Subcutaneous abdominal adipose tissue (tissue), 5 donors: Measurements from ENCODE around the gene SMARCA1.

Experiments used
- H3K27ac ChIP-seq: one replicate; pipeline ENCODE4 v1.7.0; 2013; ENCODE audit warnings: low read depth, mild to moderate bottlenecking, inconsistent platforms, low read length, moderate library complexity
- H3K27me3 ChIP-seq, 5 donors: one replicate each; pipeline ENCODE4 v1.7.0; 2013; ENCODE audit warnings: low read length in 5 of 5, inconsistent platforms in 1 of 5; ENCODE audit not compliant: control insufficient read depth in 5 of 5, insufficient read depth in 4 of 5
- H3K36me3 ChIP-seq, 5 donors: one replicate each; pipeline ENCODE4 v1.7.0; 2013; ENCODE audit warnings: low read length in 5 of 5; ENCODE audit not compliant: control insufficient read depth in 5 of 5, insufficient read depth in 5 of 5
- H3K4me1 ChIP-seq, 5 donors: one replicate each; pipeline ENCODE4 v1.7.0; 2013; ENCODE audit warnings: low read length in 5 of 5, mild to moderate bottlenecking in 3 of 5, moderate library complexity in 1 of 5; ENCODE audit not compliant: control insufficient read depth in 5 of 5, insufficient read depth in 5 of 5
- H3K4me3 ChIP-seq, 5 donors: one replicate each; pipeline ENCODE4 v1.7.0; 2013; ENCODE audit warnings: low read length in 5 of 5, low read depth in 1 of 5
- H3K9ac ChIP-seq, 5 donors: one replicate each; pipeline ENCODE4 v1.7.0; 2013; ENCODE audit warnings: low read length in 5 of 5, mild to moderate bottlenecking in 4 of 5, moderate library complexity in 3 of 5
- H3K9me3 ChIP-seq, 5 donors: one replicate each; pipeline ENCODE4 v1.7.0; 2013; ENCODE audit warnings: low read length in 5 of 5; ENCODE audit not compliant: control insufficient read depth in 5 of 5
- donor health status: healthy.
- donor health status: healthy.
- donor health status: healthy.
- donor health status: healthy.
- donor health status: healthy.

Gene SMARCA1

GRCh38 chrX:129516402-129516801 is 6.9 kb downstream of the SMARCA1 start:
- Histone ChIP-seq H3K27me3 (no peaks in the 10 kb centered on the region), H3K4me3 (no peak overlapping the region), H3K4me1 (peaks cover 0 to 2% (median 0%) of the 10 kb centered on the region in 5 donors), H3K36me3 (peaks cover 3 to 16% (median 5%) of the 10 kb centered on the region in 5 donors), H3K9ac (no peak overlapping the region), H3K9me3 (no peaks in the 10 kb centered on the region), H3K27ac (no peak overlapping the region)

- Histone ChIP-seq H3K4me1 (no peaks in the 10 kb centered on the region), H3K9ac (no peak overlapping the region), H3K9me3 (no peaks in the 10 kb centered on the region), H3K27ac (no peak overlapping the region), H3K4me3 (no peak overlapping the region), H3K36me3 (peaks cover 3 to 20% (median 7%) of the 10 kb centered on the region in 5 donors), H3K27me3 (no peaks in the 10 kb centered on the region)
Observed at GRCh38 chrX:129512409-129512808, 10.9 kb downstream of the SMARCA1 start.

- H3K9ac ChIP-seq = no peak overlapping the region
- H3K4me1 ChIP-seq = no peaks in the 10 kb centered on the region
- no peak overlapping the region for H3K4me3 ChIP-seq
- no peaks in the 10 kb centered on the region for H3K9me3 ChIP-seq
- H3K36me3 ChIP-seq = peaks cover 3 to 24% (median 9%) of the 10 kb centered on the region in 5 donors
- H3K27ac ChIP-seq = no peak overlapping the region
- no peaks in the 10 kb centered on the region for H3K27me3 ChIP-seq
Observed at GRCh38 chrX:129511689-129512088, 11.6 kb downstream of the SMARCA1 start.

- no peak overlapping the region for H3K4me3 ChIP-seq
- no peak overlapping the region for H3K9ac ChIP-seq
- H3K27ac ChIP-seq = no peak overlapping the region
- H3K36me3 ChIP-seq = peaks cover 4 to 22% (median 9%) of the 10 kb centered on the region in 5 donors
- H3K9me3 ChIP-seq = no peaks in the 10 kb centered on the region
- no peaks in the 10 kb centered on the region for H3K4me1 ChIP-seq
- no peaks in the 10 kb centered on the region for H3K27me3 ChIP-seq
Observed at GRCh38 chrX:129510331-129510730, 13.0 kb downstream of the SMARCA1 start.

GRCh38 chrX:129497146-129497843 is 26.0 kb downstream of the SMARCA1 start:
- Histone ChIP-seq H3K4me1 (no peaks in the 10 kb centered on the region), H3K9ac (no peak overlapping the region), H3K4me3 (no peak overlapping the region), H3K9me3 (no peaks in the 10 kb centered on the region), H3K27ac (no peak overlapping the region), H3K27me3 (no peaks in the 10 kb centered on the region), H3K36me3 (peaks cover 13 to 32% (median 19%) of the 10 kb centered on the region in 5 donors)

- Histone ChIP-seq H3K9me3 (no peaks in the 10 kb centered on the region), H3K27me3 (no peaks in the 10 kb centered on the region), H3K27ac (no peak overlapping the region), H3K4me1 (no peaks in the 10 kb centered on the region), H3K4me3 (no peak overlapping the region), H3K36me3 (peaks cover 8 to 26% (median 14%) of the 10 kb centered on the region in 5 donors), H3K9ac (no peak overlapping the region)
Observed at GRCh38 chrX:129496625-129497024, 26.7 kb downstream of the SMARCA1 start.

- Histone ChIP-seq H3K9me3 (no peaks in the 10 kb centered on the region), H3K36me3 (peaks cover 9 to 26% (median 14%) of the 10 kb centered on the region in 5 donors), H3K27me3 (no peaks in the 10 kb centered on the region), H3K27ac (no peak overlapping the region), H3K9ac (no peak overlapping the region), H3K4me1 (no peaks in the 10 kb centered on the region), H3K4me3 (no peak overlapping the region)
Observed at GRCh38 chrX:129495900-129496299, 27.4 kb downstream of the SMARCA1 start.

GRCh38 chrX:129494887-129495286 is 28.4 kb downstream of the SMARCA1 start:
- no peaks in the 10 kb centered on the region for H3K9me3 ChIP-seq
- no peak overlapping the region for H3K9ac ChIP-seq
- no peaks in the 10 kb centered on the region for H3K4me1 ChIP-seq
- H3K27ac ChIP-seq = no peak overlapping the region
- H3K4me3 ChIP-seq = no peak overlapping the region
- no peaks in the 10 kb centered on the region for H3K27me3 ChIP-seq
- peaks cover 10 to 26% (median 17%) of the 10 kb centered on the region in 5 donors for H3K36me3 ChIP-seq

GRCh38 chrX:129493643-129494042 is 29.6 kb downstream of the SMARCA1 start:
- peaks cover 10 to 26% (median 13%) of the 10 kb centered on the region in 5 donors for H3K36me3 ChIP-seq
- H3K9me3 ChIP-seq = no peaks in the 10 kb centered on the region
- H3K4me1 ChIP-seq = no peaks in the 10 kb centered on the region
- H3K27me3 ChIP-seq = no peaks in the 10 kb centered on the region
- no peak overlapping the region for H3K4me3 ChIP-seq
- no peak overlapping the region for H3K9ac ChIP-seq
- H3K27ac ChIP-seq = no peak overlapping the region

GRCh38 chrX:129490330-129490729 is 33.0 kb downstream of the SMARCA1 start:
- no peak overlapping the region for H3K4me3 ChIP-seq

More at GRCh38 chrX:129490330-129490729, 33.0 kb downstream of the SMARCA1 start:
- Histone ChIP-seq H3K4me1 (no peaks in the 10 kb centered on the region), H3K27me3 (no peaks in the 10 kb centered on the region), H3K9ac (no peak overlapping the region), H3K36me3 (peaks cover 5 to 19% (median 11%) of the 10 kb centered on the region in 5 donors), H3K9me3 (no peaks in the 10 kb centered on the region), H3K27ac (no peak overlapping the region)
